NOMO-1 treated with DMSO at 0.1 percent for 48 hours (cell line): ENCODE data around the gene KANSL1L.
A peak's percentile ranks its signal among the peaks of the same experiment; 100 is the strongest.
"Not testable (repeated sequence)": the region's sequence is repeated elsewhere in the genome, so short reads cannot be mapped to it uniquely, and the experiment has no call there.

Source experiments
- DNase-seq: peaks from one replicate; lab custom pipeline; 2025; ENCODE audit not compliant: unreplicated experiment; lab: John Stamatoyannopoulos, UW

Gene KANSL1L

DNA sequence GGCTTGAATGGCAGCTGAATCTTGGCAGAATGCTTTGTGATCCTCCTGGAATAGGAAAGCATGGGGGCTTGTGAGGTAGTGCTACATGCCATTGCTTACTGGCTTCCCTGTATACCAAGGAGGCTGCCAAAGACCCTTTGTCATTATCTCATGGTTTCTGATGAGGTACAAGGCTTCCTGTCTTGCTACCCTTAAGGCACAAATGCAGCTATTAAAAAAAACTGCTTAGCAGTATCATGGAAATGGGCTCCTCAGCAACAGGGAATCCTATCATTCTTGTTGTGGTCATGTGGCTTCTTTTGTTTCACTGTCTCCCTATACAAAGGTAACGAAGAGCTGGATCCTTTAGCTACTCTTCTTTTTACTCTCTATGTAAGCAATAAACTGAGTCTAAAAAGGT lies 6.6 kb upstream of the KANSL1L start:
- DNase-seq, result no peak

DNA sequence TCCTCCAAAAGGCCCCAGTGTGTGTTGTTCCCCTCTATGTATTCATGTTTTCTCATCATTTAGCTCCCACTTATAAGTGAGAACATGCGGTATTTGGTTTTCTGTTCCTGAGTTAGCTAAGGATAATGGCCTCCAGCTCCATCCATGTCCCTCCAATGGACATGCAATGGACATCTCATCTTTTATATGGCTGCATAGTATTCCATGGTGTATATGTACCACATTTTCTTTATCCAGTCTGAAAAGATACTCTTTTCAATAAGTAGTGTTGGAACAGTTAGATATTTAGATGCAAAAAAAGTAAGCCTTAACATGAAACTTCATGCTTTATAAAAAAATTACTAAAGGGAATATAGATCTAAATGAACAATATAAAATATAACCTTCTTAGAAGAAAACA lies 5.9 kb upstream of the KANSL1L start:
- not testable (repeated sequence) for DNase-seq

DNA sequence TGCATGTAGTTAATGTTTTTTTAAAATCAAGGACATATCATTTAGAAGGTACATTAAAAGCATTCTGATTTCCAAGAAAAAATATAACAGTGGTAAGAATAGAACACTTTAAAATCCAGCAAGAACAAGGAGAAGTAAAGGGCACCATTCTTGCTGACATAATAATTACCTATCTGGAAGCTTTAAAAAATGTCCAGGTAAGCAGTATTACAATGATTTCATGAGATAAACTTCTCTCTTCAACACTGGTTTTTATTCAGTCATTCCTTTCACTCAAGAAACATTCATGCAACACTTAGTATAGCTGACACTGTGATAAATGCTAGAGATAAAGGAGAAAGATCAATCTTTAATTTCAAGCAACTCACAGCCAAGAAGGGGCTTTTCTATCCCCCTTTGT lies 2.9 kb upstream of the KANSL1L start:
- DNase-seq, result no peak

DNA sequence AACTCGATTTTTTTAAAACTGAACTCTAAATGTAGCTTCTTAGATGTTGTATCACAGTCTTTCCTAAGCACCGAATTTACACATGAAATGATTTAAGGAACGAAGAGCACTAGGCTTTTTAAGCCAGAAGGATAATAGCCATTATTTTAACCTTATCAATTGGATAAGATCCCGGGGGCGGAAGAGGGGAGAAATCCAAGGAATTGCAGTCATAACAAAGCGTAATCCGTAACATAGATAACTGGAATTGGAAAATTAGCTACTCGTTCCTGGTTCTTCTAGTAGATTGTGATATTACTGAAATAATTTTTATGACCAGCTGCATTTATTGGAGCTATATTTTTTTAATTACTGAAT lies 988 bp upstream of the KANSL1L start:
- DNase-seq, result no peak

DNA sequence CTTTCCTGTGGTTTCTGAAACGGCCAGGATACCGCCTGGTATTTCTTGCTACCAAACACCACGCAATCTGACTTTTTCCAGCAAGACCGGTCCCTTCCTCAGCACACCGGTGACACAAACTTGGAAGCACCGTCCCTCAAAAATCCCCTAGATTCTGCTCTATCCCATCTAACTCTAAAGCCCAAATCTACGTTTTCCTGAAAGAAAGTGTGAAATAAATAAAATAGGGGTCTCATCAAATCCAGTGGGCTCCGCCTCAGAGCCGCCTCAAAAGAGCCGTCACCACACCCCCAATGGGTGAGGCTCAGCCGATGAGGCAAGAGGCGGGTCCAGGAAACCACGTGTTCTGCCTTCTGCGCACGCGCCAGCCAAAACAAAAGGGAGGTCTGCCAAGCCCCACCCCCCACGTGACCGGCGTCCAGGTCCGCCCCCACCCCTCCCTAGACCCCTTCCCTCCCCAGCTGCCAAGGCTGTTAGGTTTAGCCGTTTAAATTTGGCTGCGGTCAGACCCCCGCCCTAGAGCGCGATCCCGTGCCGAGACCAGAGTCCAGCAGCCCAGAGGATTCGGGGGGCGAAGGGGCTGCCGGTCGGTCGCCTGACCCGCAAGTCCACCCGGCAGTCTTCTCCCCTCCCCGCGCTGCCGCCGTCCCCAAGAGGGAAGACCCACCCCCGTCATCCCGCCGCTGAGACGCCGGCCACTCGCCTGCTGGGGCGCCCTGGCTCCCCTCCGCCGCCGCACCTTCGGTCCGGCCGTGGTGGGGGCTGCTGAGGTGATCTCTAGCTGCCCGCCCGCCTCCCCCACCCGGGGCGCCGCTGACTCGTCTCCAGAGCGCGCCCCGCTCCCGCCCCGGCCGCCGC lies 534 bp downstream of the KANSL1L start:
- DNase-seq, result peak; percentile 91

DNA sequence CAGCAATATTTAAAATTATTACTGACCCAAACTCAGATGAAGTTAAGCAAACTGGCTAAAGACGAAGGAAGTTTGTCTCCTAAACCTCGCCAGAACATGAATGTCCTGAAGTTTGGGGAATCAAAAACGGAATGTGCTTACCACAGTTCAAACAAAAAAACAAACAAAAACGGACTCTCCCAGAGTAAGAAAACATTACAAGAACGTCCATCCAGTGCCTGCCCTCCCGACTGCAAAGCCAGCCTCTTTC lies 1.1 kb downstream of the KANSL1L start:
- peak; percentile 55 for DNase-seq

DNA sequence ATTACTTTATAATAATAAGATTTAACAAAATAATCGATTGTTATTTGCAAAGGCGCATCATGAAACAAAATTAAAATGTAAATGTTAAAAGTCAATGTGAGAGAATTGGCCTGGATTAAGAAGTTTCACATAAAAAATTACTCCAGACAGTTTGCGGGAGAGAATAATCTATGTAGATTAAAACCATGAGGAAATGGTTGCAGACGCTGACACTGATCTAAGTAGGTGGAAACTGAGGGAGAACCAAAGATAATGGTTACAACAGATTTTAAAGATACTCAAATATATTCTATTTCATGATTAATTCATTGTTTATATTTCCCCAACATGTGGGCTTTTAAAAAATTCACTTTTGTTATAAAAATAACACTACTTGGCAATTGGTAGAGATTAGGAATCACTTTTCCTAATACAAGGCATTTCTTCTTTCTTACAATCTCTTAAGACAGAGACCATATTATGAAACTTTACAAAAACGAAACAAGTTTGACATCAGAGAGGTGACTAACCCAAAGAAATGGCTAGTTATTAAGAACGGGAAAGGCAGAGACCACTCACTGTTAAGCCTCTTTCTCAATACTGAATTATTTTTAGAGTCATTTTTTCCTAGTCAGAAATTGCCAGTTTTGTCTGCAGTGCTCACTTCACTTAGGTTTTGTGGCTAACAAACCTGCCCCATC lies 1.6 kb downstream of the KANSL1L start:
- peak; percentile 89 for DNase-seq

DNA sequence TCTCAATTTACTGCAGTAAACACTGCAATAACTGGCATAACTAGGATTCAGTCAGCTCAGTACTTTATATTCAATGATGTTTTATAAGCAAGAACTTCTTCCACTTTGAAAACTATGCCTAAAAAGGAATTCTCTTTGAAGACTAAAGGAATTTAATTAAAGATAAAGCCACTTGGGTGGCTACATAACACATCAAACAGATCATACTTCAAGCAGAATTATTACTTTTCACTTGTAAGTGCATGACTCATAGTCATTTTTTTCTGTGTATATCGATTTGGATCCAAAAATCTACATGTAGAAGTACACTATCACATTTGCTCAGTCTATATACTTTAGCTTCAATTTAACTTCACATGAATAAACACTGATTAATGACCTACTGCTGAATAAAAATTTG lies 4.0 kb downstream of the KANSL1L start:
- no peak for DNase-seq

DNA sequence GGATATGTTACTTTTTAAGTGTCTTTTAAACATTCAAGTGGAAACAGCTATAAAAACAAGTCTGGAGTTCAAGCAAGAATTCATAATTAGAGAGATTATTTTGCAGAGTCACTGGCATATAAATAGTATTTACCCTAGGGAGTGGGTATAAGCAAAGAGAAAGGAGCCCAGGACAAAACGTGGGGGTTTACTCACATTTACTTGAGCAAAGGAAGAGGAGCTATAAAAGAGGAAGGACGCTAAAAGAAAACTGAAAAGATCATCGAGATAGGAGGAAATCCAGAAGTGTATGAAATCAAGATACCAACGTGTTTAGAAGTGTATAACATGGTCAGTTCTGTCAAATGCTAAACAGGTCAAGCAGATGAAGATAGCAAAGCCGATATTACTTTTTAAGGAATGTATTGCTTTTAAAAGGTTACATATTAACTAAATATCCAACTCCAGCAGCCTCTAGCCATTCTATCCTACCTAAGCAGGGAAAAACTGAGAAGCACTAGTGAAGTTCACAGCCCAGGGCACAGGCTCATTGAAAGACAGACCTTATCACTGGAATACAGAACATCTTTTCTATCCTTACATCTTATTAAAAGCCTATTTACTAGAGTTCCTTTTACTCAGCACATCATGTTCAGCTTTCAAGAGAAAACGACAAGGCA lies 8.6 kb downstream of the KANSL1L start:
- peak; percentile 52 for DNase-seq

DNA sequence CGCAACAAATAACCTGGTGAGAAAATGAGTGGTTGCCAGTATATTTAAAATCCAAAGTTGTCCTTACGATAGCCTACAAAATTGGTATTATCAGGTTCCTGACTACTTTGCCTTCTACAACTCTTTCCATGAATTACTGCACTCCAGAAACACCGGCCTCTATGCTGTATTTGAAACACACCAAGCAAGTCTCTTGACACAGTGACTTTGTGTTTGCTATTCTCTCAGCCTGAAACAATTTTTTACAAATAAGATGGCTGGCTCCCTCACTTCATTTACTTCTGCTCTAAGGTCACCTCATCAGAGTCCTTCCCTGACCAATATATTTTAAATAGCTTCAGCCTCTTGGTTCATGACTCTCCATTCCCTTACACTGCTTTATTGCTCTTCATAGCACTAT lies 12.2 kb downstream of the KANSL1L start:
- DNase-seq, result no peak

DNA sequence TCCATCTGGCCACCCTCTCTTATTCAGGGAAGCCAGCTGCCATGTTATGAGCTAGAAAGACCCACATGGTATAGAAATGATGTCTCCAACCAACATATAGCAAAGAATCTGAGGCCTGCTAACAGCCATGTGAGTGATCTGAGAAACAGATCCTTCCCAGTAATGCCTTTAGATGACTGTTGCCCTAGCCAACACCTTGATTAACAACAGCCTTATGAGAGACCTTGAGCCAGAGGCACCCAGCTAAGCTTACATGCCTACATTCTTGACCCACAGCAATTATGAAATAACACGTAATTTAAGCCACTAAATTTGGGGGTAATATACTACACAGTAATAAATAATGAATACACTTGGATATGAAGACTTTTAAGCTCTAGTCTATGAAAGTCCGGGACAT lies 13.0 kb downstream of the KANSL1L start:
- DNase-seq, result no peak

DNA sequence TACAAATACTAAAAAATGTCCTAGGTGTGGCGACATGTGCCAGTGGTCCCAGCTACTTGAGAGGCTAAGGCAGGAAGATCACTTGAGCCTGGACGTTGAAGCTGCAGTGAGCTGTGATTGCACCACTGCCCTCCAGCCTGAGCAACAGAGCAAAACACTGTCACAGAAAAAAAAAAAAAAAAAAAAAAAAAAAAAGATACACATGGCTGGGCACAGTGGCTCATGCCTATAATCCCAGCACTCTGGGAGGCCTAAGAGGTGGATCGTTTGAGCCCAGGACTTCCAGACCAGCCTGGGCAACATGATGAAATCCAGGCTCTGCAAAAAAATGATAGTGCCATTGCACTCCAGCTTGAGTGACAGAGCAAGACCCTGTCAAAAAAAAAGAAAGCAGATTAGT lies 13.7 kb downstream of the KANSL1L start:
- no peak for DNase-seq

DNA sequence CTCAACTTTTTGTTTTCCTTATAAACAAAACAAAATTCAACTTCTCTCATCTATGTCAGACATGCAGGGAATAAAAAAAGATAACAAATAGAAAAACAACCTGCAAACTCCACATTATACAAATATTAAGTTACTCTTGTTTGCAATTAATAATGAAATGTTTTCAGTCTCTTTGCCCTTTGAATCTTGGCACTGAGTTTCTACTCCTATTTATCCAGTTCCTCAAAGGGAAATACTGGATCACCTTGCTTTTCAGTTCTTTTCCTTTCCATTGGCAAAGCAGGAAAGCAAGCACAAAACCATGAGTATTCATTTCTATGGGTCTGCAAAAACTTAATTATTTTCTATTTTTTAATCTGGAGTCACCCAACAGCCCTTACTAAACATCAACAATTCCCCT lies 23.6 kb downstream of the KANSL1L start:
- DNase-seq, result no peak

DNA sequence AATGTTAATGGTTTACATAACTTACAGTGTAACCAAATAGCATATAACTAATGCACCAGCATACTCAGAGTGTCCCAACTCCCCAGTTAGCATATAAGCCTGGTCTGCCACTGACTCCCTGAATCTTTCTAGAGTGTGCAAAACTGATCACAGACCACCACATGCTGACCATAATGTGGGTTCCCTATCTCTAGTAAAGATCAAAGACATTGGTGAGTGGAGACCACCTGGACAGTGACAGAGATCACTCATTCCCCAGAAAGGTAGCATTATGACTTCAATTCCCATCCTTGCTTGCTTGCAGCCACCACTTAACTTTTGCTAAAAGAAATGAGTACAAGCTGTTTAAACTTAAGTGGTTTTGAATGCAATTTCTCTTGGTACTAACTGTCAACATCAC lies 39.0 kb downstream of the KANSL1L start:
- DNase-seq, result no peak

DNA sequence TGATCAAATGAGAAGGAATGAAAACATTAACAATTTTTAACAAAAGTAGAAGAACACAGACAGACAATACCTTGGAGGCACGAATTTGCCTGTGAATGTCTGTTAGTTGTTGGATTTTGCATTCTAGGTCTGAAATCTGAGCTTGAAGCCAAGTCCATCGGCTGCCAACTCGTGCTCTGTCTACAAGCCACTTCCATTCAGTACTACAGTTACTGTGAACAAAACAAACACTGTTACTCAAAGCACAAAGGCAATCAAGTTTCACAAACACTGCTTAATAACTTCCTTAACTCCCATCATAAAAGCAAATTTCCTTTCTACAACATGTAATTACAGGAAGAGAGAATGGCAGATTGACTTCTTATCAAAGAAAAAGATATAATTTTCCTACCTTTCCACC lies 42.2 kb downstream of the KANSL1L start:
- no peak for DNase-seq

DNA sequence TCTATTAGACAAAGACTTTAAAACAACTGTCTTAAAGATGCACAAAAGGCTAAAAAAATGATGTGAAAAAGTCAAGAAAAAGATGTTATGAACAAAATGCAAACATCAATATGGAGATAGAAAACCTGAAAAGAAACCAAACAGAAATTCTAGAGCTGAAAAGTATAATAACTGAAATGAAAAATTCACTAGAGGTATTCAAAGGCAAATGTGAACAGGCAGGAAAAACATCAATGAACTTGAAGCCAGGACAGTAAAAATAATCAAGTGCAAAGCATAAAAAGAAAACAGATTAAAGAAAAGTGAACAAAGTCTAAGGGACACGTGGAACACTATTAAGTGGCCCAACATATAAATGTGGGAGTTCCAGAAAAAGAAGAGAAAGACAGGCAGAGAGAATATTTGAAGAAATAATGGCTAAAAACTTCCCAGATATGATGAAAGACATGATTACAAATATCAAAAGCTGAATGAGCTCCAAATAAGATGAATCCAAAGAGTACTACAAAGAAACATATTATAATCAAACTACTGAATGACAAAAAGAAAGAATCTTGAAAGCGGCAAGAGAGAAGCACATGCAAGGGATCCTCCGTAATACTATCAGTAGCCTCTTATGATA lies 57.5 kb downstream of the KANSL1L start:
- no peak for DNase-seq

DNA sequence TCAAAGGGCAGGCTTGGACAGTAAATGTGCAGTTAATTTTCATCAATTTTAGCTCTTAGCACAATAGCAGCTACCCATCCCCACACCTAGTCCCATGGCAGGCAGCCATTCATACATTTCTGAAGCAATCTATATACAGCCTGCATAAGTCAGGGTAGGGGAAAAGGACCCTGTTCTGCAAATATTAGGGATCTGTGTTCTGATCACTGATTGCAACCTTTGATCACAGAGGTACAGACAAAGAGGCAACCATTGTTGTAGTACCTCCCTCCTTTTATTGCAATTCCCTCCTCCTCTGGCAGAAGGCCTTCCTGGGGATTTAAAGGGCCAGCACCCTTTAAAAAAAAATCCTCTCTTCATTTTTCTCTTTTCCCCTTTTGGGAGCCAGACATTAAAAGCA lies 58.3 kb downstream of the KANSL1L start:
- no peak for DNase-seq

DNA sequence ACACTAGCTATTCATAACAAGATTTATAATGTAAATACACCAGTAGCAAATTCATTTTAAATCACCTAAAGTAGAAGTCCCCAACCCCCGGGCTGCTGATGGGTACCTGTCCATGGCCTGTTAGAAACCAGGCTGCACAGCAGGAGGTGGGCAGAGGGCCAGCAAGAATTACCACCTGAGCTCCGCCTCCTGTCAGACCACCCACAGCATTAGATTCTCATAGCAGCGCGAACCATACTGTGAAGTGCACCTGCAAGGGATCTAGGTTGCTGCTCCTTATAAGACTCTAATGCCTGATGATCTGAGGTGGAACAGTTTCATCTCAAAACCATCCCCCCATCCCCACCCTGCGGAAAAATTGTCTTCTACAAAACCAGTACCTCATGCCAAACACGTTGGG lies 71.3 kb downstream of the KANSL1L start:
- no peak for DNase-seq

DNA sequence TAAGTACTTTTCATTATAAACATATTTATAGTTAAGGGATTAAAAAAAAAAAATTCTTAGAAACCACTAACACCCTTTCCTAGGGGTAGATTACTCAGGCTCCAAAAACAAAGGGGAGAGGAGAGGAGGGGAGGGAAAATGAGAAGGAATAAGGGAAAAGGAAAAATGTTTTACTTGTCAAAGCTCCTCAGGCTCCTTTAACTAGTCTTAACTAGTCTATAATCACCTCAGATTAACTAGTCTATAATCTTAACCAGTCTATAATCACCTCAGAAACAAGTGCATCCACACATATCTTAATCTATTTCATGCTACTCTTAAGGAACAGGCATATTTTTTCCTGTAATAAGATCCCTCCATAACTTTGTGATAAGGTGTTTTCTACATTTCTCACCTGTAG lies 76.4 kb downstream of the KANSL1L start:
- no peak for DNase-seq

DNA sequence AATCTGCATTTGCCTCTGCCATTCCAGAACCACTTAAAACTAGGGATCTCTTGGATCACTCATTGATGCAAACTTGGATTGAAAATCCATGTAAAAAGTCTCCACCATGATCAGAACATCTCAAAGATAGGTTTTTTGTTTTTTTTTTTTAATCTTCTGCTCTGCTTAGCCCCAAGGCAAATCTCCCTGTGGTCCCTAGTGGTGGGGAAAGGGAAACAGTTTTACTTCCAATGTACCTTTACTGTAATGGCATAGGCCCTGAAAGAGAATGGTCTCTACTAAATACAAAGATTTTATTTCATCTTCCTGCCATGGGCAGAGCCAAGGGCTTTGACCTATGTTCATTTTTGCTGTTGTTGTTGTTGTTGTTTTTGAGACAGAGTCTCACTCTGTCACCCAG lies 78.4 kb downstream of the KANSL1L start:
- DNase-seq, result no peak

DNA sequence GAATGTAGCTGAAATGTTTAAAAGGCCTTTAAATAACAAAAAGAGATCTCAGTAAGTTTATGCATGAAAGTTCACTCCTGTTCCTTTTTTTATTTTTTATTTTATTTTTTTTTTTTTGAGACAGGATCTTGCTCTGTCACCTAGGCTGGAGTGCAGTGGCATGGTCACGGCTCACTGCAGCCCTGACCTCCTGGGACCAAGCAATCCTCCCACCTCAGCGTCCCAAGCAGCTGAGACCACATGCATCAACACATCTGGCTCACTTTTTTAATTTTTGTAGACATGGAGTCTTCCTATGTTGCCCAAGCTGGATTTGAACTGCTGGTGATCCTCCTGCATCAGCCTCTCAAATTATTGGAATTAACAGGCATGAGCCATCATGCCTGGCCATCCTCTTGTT lies 84.3 kb downstream of the KANSL1L start:
- DNase-seq, result no peak

DNA sequence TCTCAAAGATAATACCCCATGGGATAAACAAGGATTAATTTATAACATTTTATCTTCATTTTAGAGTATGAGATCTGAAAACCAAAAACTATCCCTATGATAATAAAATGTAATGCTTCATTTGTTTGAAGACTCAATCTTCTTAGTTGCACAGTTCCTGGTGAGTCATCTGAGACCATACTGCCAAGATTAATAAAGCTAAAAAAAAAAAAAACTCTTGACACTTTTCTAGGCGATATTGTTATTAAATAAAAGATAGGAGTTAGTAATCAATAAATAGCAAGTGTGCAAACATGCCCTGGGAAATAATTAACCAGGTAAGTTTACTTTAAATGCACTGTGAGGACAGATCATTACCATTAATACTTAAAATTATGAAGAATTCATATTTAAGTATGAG lies 84.9 kb downstream of the KANSL1L start:
- no peak for DNase-seq
